ENCODE results near the gene DRG2. TPM values are rescaled to one million over a fixed set of nuclear protein-coding genes. Genes with fewer than 3 reads are reported as not detected.

DRG2 gene
- total RNA-seq, 1 experiment from 2014 or later: 42.0 TPM

DNA sequence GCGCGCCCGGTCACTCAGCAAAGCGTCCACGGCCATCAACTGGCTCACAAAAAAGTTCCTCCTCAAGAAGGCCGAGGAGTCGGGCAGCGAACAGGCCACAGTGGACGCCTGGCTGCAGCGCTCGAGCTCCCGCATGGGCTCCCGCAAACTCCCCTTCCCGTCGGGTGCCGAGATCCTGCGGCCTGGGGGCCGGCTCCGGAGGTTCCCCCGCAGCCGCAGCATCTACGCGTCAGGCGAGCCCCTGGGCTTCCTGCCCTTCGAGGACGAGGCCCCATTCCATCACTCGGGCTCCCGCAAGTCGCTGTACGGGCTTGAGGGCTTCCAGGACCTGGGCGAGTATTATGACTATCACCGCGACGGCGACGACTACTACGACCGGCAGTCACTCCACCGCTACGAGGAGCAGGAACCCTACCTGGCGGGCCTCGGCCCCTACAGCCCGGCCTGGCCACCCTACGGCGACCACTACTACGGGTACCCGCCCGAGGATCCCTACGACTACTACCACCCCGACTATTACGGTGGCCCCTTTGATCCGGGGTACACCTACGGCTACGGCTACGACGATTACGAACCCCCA, 31.5 kb downstream of the DRG2 start:
- no peaks in the 10 kb centered on the region for H3K4me1 ChIP-seq (ENCODE audit: control insufficient read depth, insufficient read depth, low read length)
- H3K27ac ChIP-seq (ENCODE audit: low read length): no peak overlapping the region
- H3K9me3 ChIP-seq (ENCODE audit: control insufficient read depth, insufficient read depth, low read depth, low read length): no peaks in the 10 kb centered on the region
- ChIA-PET CTCF (no interaction called here), POLR2A (no interaction called here)
- TF ChIP-seq POLR2AphosphoS5 (IDR thresholded peaks at IDR 0.05; ENCODE audit: low read depth, low read length): no peak
- TF ChIP-seq SIN3A (IDR thresholded peaks at IDR 0.05; ENCODE audit: borderline replicate concordance, insufficient read depth, low read depth, low read length): no peak
- TF ChIP-seq, protein P1, sequence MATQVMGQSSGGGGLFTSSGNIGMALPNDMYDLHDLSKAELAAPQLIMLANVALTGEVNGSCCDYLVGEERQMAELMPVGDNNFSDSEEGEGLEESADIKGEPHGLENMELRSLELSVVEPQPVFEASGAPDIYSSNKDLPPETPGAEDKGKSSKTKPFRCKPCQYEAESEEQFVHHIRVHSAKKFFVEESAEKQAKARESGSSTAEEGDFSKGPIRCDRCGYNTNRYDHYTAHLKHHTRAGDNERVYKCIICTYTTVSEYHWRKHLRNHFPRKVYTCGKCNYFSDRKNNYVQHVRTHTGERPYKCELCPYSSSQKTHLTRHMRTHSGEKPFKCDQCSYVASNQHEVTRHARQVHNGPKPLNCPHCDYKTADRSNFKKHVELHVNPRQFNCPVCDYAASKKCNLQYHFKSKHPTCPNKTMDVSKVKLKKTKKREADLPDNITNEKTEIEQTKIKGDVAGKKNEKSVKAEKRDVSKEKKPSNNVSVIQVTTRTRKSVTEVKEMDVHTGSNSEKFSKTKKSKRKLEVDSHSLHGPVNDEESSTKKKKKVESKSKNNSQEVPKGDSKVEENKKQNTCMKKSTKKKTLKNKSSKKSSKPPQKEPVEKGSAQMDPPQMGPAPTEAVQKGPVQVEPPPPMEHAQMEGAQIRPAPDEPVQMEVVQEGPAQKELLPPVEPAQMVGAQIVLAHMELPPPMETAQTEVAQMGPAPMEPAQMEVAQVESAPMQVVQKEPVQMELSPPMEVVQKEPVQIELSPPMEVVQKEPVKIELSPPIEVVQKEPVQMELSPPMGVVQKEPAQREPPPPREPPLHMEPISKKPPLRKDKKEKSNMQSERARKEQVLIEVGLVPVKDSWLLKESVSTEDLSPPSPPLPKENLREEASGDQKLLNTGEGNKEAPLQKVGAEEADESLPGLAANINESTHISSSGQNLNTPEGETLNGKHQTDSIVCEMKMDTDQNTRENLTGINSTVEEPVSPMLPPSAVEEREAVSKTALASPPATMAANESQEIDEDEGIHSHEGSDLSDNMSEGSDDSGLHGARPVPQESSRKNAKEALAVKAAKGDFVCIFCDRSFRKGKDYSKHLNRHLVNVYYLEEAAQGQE (IDR thresholded peaks at IDR 0.05; ENCODE audit: insufficient read depth in 1 of 2, low read depth in 2 of 2, low read length in 1 of 2): no peak
- no peak for TF ChIP-seq TCF7L2 (IDR thresholded peaks at IDR 0.05; ENCODE audit: low read depth, low read length)
- TF ChIP-seq, protein P2, sequence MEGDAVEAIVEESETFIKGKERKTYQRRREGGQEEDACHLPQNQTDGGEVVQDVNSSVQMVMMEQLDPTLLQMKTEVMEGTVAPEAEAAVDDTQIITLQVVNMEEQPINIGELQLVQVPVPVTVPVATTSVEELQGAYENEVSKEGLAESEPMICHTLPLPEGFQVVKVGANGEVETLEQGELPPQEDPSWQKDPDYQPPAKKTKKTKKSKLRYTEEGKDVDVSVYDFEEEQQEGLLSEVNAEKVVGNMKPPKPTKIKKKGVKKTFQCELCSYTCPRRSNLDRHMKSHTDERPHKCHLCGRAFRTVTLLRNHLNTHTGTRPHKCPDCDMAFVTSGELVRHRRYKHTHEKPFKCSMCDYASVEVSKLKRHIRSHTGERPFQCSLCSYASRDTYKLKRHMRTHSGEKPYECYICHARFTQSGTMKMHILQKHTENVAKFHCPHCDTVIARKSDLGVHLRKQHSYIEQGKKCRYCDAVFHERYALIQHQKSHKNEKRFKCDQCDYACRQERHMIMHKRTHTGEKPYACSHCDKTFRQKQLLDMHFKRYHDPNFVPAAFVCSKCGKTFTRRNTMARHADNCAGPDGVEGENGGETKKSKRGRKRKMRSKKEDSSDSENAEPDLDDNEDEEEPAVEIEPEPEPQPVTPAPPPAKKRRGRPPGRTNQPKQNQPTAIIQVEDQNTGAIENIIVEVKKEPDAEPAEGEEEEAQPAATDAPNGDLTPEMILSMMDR (IDR thresholded peaks at IDR 0.05): no peak
- ATAC-seq (no peak), DNase-seq (ENCODE audit: low read depth, low spot score) (no peak)
- in situ Hi-C loops (cut with HindIII; ENCODE audit: low pct_unique_long_range_greater_than_20kb, low sequenced_read_pairs) (no loop called here), intact Hi-C loops (cut with micrococcal nuclease; ENCODE audit: unreplicated experiment) (no loop called here)
- no peaks in the 10 kb centered on the region for H3K36me3 ChIP-seq (ENCODE audit: control insufficient read depth, insufficient read depth, low read length)
- BruUV-seq (replicated peaks): no TSS peak
- no peaks in the 10 kb centered on the region for H3K27me3 ChIP-seq (ENCODE audit: control insufficient read depth, insufficient read depth, low read length)
- no peak overlapping the region for H3K4me3 ChIP-seq (ENCODE audit: low read depth in 2 of 2, low read length in 2 of 2)

DNA sequence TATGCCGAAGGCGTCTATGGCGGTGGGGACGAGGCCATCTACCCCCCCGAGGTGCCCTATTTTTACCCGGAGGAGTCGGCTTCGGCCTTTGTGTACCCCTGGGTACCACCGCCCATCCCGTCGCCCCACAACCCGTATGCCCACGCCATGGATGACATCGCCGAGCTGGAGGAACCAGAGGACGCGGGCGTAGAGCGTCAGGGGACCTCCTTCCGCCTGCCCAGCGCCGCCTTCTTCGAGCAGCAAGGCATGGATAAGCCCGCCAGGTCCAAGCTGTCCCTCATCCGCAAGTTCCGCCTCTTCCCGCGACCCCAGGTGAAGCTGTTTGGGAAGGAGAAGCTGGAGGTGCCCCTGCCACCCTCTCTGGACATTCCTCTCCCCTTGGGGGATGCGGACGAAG, 32.2 kb downstream of the DRG2 start:
- ChIA-PET CTCF (no interaction called here), POLR2A (no interaction called here)
- no peaks in the 10 kb centered on the region for H3K9me3 ChIP-seq (ENCODE audit: control insufficient read depth, insufficient read depth, low read depth, low read length)
- no peaks in the 10 kb centered on the region for H3K4me1 ChIP-seq (ENCODE audit: control insufficient read depth, insufficient read depth, low read length)
- in situ Hi-C loops (cut with HindIII; ENCODE audit: low pct_unique_long_range_greater_than_20kb, low sequenced_read_pairs) (no loop called here), intact Hi-C loops (cut with micrococcal nuclease; ENCODE audit: unreplicated experiment) (no loop called here)
- no peak for DNase-seq (ENCODE audit: low read depth, low spot score)
- no peak overlapping the region for H3K4me3 ChIP-seq (ENCODE audit: low read depth in 2 of 2, low read length in 2 of 2)
- no peak for ATAC-seq
- no peak for TF ChIP-seq POLR2AphosphoS5 (IDR thresholded peaks at IDR 0.05; ENCODE audit: low read depth, low read length)
- TF ChIP-seq TCF7L2 (IDR thresholded peaks at IDR 0.05; ENCODE audit: low read depth, low read length): no peak
- TF ChIP-seq, protein P2 (IDR thresholded peaks at IDR 0.05): no peak
- TF ChIP-seq, protein P1 (IDR thresholded peaks at IDR 0.05; ENCODE audit: insufficient read depth in 1 of 2, low read depth in 2 of 2, low read length in 1 of 2): no peak
- TF ChIP-seq SIN3A (IDR thresholded peaks at IDR 0.05; ENCODE audit: borderline replicate concordance, insufficient read depth, low read depth, low read length): no peak
- H3K27me3 ChIP-seq (ENCODE audit: control insufficient read depth, insufficient read depth, low read length): no peaks in the 10 kb centered on the region
- H3K36me3 ChIP-seq (ENCODE audit: control insufficient read depth, insufficient read depth, low read length): no peaks in the 10 kb centered on the region
- no TSS peak for BruUV-seq (replicated peaks)
- no peak overlapping the region for H3K27ac ChIP-seq (ENCODE audit: low read length)

Measured in Panc1 (cell line).